SU-DHL-6 (cell line): ENCODE measurements around the gene STRN3.

ENCODE experiments used
- EZH2phosphoT487 ChIP-seq: fragments of 200-600 bp; sonication (generic), shearing (Covaris generic); conservative IDR thresholded peaks from 2 replicates; pipeline ENCODE4 v1.6.1; 2018; ENCODE audit warnings: mild to moderate bottlenecking, antibody characterized with exemption, low read length, moderate library complexity, mixed read lengths
- TF ChIP-seq, protein P1 (sequence below): fragments of 200-600 bp; sonication (generic); IDR thresholded peaks from one replicate; pipeline ENCODE4 v1.5.1; 2017; ENCODE audit warnings: antibody characterized with exemption, mild to moderate bottlenecking, low read length, moderate library complexity; ENCODE audit not compliant: insufficient read depth, poor library complexity, severe bottlenecking

- TF ChIP-seq, protein P1, sequence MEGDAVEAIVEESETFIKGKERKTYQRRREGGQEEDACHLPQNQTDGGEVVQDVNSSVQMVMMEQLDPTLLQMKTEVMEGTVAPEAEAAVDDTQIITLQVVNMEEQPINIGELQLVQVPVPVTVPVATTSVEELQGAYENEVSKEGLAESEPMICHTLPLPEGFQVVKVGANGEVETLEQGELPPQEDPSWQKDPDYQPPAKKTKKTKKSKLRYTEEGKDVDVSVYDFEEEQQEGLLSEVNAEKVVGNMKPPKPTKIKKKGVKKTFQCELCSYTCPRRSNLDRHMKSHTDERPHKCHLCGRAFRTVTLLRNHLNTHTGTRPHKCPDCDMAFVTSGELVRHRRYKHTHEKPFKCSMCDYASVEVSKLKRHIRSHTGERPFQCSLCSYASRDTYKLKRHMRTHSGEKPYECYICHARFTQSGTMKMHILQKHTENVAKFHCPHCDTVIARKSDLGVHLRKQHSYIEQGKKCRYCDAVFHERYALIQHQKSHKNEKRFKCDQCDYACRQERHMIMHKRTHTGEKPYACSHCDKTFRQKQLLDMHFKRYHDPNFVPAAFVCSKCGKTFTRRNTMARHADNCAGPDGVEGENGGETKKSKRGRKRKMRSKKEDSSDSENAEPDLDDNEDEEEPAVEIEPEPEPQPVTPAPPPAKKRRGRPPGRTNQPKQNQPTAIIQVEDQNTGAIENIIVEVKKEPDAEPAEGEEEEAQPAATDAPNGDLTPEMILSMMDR = no peak
- no peak for TF ChIP-seq EZH2phosphoT487
These were observed 28.0 kb downstream of the STRN3 start for GRCh38 chr14:30998100-30998706.
